K562 (cell line): Measurements from ENCODE around the gene XPNPEP3. TPM values are rescaled to one million over a fixed set of nuclear protein-coding genes. Genes with fewer than 3 reads are reported as not detected.
A peak's percentile ranks its signal among the peaks of the same experiment; 100 is the strongest.

Experiments used
- CCNT2 ChIP-seq: IDR thresholded peaks from 2 replicates; pipeline ENCODE4 v1.6.1; 2011; ENCODE audit warnings: borderline replicate concordance, low read depth, mild to moderate bottlenecking, moderate library complexity, mixed read lengths, low read length; ENCODE audit not compliant: insufficient read length; ENCODE audit errors: extremely low read depth
- DPF2 ChIP-seq: fragments of 450-650 bp; IDR thresholded peaks from 2 replicates; pipeline ENCODE4 v1.6.1; 2016
- ETV5 ChIP-seq: sonication (generic); formaldehyde crosslinking; IDR thresholded peaks from 2 replicates; pipeline ENCODE4 v1.4.0; 2020; ENCODE audit warnings: low read depth, mild to moderate bottlenecking, missing genetic modification reagents
- HDAC1 ChIP-seq, 2 experiments: fragments of 450-650 bp; IDR thresholded peaks; 2 replicates each; pipeline ENCODE4 v1.6.1; 2016 to 2017; ENCODE audit warnings: inconsistent platforms in 1 of 2, mild to moderate bottlenecking in 1 of 2, moderate library complexity in 1 of 2
- MAZ ChIP-seq, 2 experiments: fragments of 450-650 bp in 1 of 2; sonication (generic) in 1 of 2; formaldehyde crosslinking; IDR thresholded peaks in 1 of 2; conservative IDR thresholded peaks in 1 of 2; 2 replicates each; pipeline versions ENCODE4 v1.4.0 to v1.5.0; 2020; ENCODE audit warnings: mild to moderate bottlenecking in 1 of 2, missing genetic modification reagents in 1 of 2
- PHF8 ChIP-seq: fragments of 200-600 bp; sonication (generic); IDR thresholded peaks from 2 replicates; pipeline ENCODE4 v1.6.1; 2012; ENCODE audit warnings: mixed run types, mild to moderate bottlenecking, inconsistent platforms, low read length, moderate library complexity, borderline replicate concordance
- RB1 ChIP-seq: fragments of 450-650 bp; IDR thresholded peaks from 2 replicates; pipeline ENCODE4 v1.6.1; 2017; ENCODE audit warnings: low read depth, mild to moderate bottlenecking
- RBM17 ChIP-seq: fragments of 200-400 bp; formaldehyde crosslinking; IDR thresholded peaks from 2 replicates; pipeline ENCODE4 v1.6.1; 2017; ENCODE audit warnings: low read depth, mild to moderate bottlenecking, low read length, borderline replicate concordance
- SMARCC2 ChIP-seq: fragments of 450-650 bp; IDR thresholded peaks from 2 replicates; pipeline ENCODE4 v1.6.1; 2017; ENCODE audit warnings: antibody characterized with exemption, moderate library complexity, mild to moderate bottlenecking, low read depth
- ZBTB11 ChIP-seq, 3 experiments: fragments of 200-800 bp in 1 of 3; fragments of 250-450 bp in 1 of 3; fragments of 450-650 bp in 1 of 3; sonication (Bioruptor Pico) in 1 of 3; sonication (Bioruptor generic) in 1 of 3; formaldehyde crosslinking in 1 of 3; IDR thresholded peaks; 2 replicates each; pipeline versions ENCODE4 v1.6.1 to v1.8.0; 2016 to 2022; ENCODE audit warnings: mild to moderate bottlenecking in 2 of 3, missing genetic modification characterization in 2 of 3, missing compliant biosample characterization in 1 of 3, moderate library complexity in 1 of 3
- ZNF316 ChIP-seq: fragments of 450-650 bp; IDR thresholded peaks from 2 replicates; pipeline ENCODE4 v1.6.1; 2016
- ZNF589 ChIP-seq: fragments of 200-800 bp; sonication (Bioruptor generic); IDR thresholded peaks from 2 replicates; pipeline ENCODE4 v1.6.1; 2016; ENCODE audit warnings: low read depth, missing genetic modification characterization, missing compliant biosample characterization
- polyA plus RNA-seq, 8 experiments: library from polyadenylated mRNA; depleted of rRNA in 4 of 8; stranded (reverse) in 5 of 8; unstranded in 3 of 8; fragments of >200 nt; fragmentation: Nextera tagmentation in 2 of 8; fragmentation: Illumina TruSeq in 1 of 8; extraction: Ambion mirVana in 2 of 8; extraction: Trizol in 1 of 8; gene quantifications; 2 replicates each; pipeline versions ENCODE4 v1.2.1 to v1.2.3, GENCODE V29; 2011 to 2014; ENCODE audit warnings: inconsistent platforms in 1 of 8, missing spikeins in 1 of 8
- total RNA-seq, 7 experiments: library from RNA; depleted of rRNA in 6 of 7; stranded (reverse); fragments of >200 nt in 6 of 7; fragmentation: Illumina TruSeq in 2 of 7; extraction: Trizol in 2 of 7; gene quantifications; 2 replicates each; pipeline versions ENCODE4 v1.2.1 to v1.2.3, GENCODE V29; 2011 to 2021; ENCODE audit warnings: low replicate concordance in 1 of 7
- TF ChIP-seq, protein P1 (sequence below): sonication (generic); formaldehyde crosslinking; IDR thresholded peaks from 2 replicates; pipeline ENCODE4 v1.8.0; 2022; ENCODE audit warnings: missing genetic modification reagents, mild to moderate bottlenecking, moderate library complexity, borderline replicate concordance
- TF ChIP-seq, protein P2 (sequence below): fragments of 250-450 bp; sonication (Bioruptor Pico); IDR thresholded peaks from 2 replicates; pipeline ENCODE4 v1.5.0; 2021; ENCODE audit warnings: mild to moderate bottlenecking, borderline replicate concordance
- TF ChIP-seq, protein P3 (sequence below): fragments of 200-400 bp; formaldehyde crosslinking; IDR thresholded peaks from 2 replicates; pipeline ENCODE4 v1.6.1; 2017; ENCODE audit warnings: mild to moderate bottlenecking, low read depth, low read length, moderate library complexity

Gene XPNPEP3
- total and polyA plus RNA-seq, 9 of the 15 experiments (the other 6 are each of a cell fraction or from before 2014, with no cell fraction given), result 9.1 to 22.6 (median 15.6) TPM

DNA sequence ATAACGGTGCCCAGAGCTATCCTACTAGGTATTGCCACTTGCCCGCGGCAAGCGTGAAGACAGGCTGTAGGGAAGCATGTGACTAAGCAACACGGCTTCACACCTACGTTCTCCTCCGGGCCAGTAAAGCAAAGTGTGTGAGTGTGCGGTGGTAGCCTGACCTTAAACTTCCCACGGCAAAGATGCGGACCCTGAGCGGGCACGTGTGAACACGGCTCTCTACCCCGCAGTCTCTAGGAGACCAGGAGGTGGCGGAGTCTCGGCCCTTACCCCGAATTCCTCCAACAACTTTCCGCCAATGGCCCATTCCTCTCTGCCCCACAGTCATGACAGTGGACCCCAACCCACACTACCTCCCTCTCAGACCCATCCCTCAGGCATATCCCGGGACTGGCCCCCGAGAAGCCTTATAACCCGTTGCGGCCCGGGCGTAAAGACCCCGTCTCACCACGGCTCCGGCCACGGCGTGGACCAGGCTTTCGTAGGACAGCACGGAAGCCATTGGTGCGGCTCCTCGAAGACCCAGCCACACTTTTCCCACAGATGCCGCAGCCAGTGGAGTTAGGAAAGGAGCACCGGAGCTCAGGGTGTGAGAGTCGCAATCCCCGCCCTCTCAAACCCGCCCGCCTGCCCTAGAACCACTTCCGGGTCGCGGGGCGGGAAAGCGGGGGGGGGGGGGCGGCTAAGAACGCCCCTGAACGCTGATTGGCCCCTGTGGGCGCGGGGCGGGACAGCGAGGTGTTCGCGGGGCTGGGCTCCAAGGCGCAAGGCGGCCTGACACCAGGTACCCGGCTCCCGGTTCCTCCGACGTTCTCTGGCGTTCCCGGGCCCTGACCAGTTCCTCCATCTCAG lies 38.0 kb upstream of the XPNPEP3 start, which contains the start of gene SLC25A17 (continued):
- TF ChIP-seq, protein P1, sequence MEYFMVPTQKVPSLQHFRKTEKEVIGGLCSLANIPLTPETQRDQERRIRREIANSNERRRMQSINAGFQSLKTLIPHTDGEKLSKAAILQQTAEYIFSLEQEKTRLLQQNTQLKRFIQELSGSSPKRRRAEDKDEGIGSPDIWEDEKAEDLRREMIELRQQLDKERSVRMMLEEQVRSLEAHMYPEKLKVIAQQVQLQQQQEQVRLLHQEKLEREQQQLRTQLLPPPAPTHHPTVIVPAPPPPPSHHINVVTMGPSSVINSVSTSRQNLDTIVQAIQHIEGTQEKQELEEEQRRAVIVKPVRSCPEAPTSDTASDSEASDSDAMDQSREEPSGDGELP, result 0 out of 2 replicates have a peak, but pooled peaks have one; percentile 12
- TF ChIP-seq ETV5 (CRISPR knock-in tag) (0 out of 2 replicates have a peak, but pooled peaks have one; percentile 30), HDAC1 (IDR thresholded peaks at IDR 0.05) (peak in 1 of 2 experiments; percentile 82; a peak in 2 of 4 replicates), RB1 (no peak), ZNF316 (0 out of 2 replicates have a peak, but pooled peaks have one; percentile 7), ZNF589 (CRISPR knock-in tag) (0 out of 2 replicates have a peak, but pooled peaks have one; percentile 37), SMARCC2 (no peak), ZBTB11 (CRISPR knock-in tag; IDR thresholded peaks at IDR 0.05) (peak in 1 of 3 experiments; percentile 45; a peak in 1 of 6 replicates), PHF8 (peak; percentile 68; the same call in 1 of the 2 replicates), DPF2 (0 out of 2 replicates have a peak, but pooled peaks have one; percentile 8), MAZ (CRISPR knock-in tag; conservative IDR thresholded peaks at IDR 0.05 in 1 of 2, IDR thresholded peaks at IDR 0.05 in 1 of 2) (no peak; a peak in 1 of 4 replicates), RBM17 (no peak), CCNT2 (peak; percentile 16)
- TF ChIP-seq, protein P2, sequence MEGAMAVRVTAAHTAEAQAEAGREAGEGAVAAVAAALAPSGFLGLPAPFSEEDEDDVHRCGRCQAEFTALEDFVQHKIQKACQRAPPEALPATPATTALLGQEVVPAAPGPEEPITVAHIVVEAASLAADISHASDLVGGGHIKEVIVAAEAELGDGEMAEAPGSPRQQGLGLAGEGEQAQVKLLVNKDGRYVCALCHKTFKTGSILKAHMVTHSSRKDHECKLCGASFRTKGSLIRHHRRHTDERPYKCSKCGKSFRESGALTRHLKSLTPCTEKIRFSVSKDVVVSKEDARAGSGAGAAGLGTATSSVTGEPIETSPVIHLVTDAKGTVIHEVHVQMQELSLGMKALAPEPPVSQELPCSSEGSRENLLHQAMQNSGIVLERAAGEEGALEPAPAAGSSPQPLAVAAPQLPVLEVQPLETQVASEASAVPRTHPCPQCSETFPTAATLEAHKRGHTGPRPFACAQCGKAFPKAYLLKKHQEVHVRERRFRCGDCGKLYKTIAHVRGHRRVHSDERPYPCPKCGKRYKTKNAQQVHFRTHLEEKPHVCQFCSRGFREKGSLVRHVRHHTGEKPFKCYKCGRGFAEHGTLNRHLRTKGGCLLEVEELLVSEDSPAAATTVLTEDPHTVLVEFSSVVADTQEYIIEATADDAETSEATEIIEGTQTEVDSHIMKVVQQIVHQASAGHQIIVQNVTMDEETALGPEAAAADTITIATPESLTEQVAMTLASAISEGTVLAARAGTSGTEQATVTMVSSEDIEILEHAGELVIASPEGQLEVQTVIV, result no peak
- TF ChIP-seq, protein P3, sequence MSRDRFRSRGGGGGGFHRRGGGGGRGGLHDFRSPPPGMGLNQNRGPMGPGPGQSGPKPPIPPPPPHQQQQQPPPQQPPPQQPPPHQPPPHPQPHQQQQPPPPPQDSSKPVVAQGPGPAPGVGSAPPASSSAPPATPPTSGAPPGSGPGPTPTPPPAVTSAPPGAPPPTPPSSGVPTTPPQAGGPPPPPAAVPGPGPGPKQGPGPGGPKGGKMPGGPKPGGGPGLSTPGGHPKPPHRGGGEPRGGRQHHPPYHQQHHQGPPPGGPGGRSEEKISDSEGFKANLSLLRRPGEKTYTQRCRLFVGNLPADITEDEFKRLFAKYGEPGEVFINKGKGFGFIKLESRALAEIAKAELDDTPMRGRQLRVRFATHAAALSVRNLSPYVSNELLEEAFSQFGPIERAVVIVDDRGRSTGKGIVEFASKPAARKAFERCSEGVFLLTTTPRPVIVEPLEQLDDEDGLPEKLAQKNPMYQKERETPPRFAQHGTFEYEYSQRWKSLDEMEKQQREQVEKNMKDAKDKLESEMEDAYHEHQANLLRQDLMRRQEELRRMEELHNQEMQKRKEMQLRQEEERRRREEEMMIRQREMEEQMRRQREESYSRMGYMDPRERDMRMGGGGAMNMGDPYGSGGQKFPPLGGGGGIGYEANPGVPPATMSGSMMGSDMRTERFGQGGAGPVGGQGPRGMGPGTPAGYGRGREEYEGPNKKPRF, result no peak
